T-cell (primary cell): ENCODE measurements around the gene ANKRA2. TPM values are rescaled to one million over a fixed set of nuclear protein-coding genes. Genes with fewer than 3 reads are reported as not detected.
"Not testable (repeated sequence)": the region's sequence is repeated elsewhere in the genome, so short reads cannot be mapped to it uniquely, and the experiment has no call there.

Source experiments
- ATAC-seq, 4 experiments: fragments of 200-7000 bp in 3 of 4; fragments of 150-1000 bp in 1 of 4; cut with Tn5 transposase; replicated peaks in 1 of 4; 1 replicate in 3 of 4; 2 replicates in 1 of 4; pipeline ENCODE4 v1.10.0; 2021; ENCODE audit warnings: moderate library complexity in 3 of 4, mild to moderate bottlenecking in 2 of 4, moderate number of reproducible peaks in 1 of 4
- CTCF ChIA-PET, 2 donors: fragments of 300-600 bp; sonication (Branson Sonifier 250); formaldehyde crosslinking; loops; one replicate each; lab custom pipeline; 2022; ENCODE audit warnings: antibody characterized with exemption in 2 of 2; lab: Charles Lee
- POLR2A ChIA-PET, 2 donors: fragments of 300-600 bp; sonication (Branson Sonifier 250); formaldehyde crosslinking; loops; one replicate each; lab custom pipeline; 2022; ENCODE audit warnings: antibody characterized with exemption in 2 of 2; lab: Charles Lee
- DNase-seq, 35 experiments: peaks; one replicate each; pipeline versions ENCODE4 v3.0.0 to v3.0.0-alpha.2; 2013 to 2023
- H3K27ac ChIP-seq: one replicate; pipeline ENCODE4 v1.5.1; 2013; ENCODE audit warnings: low read length
- H3K27me3 ChIP-seq, 2 experiments: replicated peaks in 1 of 2; 1 replicate in 1 of 2; 2 replicates in 1 of 2; pipeline versions ENCODE4 v1.6.1 to v1.7.0; 2013; ENCODE audit warnings: low read length in 1 of 2, mixed read lengths in 1 of 2; ENCODE audit not compliant: control insufficient read depth in 2 of 2, insufficient read depth in 2 of 2; ENCODE audit errors: extremely low read depth in 1 of 2
- H3K36me3 ChIP-seq, 2 donors: 1 replicate in 1 of 2; 2 replicates in 1 of 2; pipeline versions ENCODE4 v1.6.1 to v1.7.0; 2013; ENCODE audit warnings: low read length in 1 of 2; ENCODE audit not compliant: control insufficient read depth in 2 of 2, insufficient read depth in 1 of 2; ENCODE audit errors: extremely low read depth in 1 of 2
- H3K4me1 ChIP-seq, 2 experiments: 1 replicate in 1 of 2; 2 replicates in 1 of 2; pipeline versions ENCODE4 v1.6.1 to v1.7.0; 2013; ENCODE audit warnings: low read length in 2 of 2, mixed read lengths in 1 of 2; ENCODE audit not compliant: insufficient read depth in 2 of 2, control insufficient read depth in 1 of 2; ENCODE audit errors: extremely low read depth in 1 of 2
- H3K4me3 ChIP-seq, 2 donors: 1 replicate in 1 of 2; 2 replicates in 1 of 2; pipeline versions ENCODE4 v1.5.1 to v1.7.0; 2013; ENCODE audit warnings: mild to moderate bottlenecking in 2 of 2, low read length in 1 of 2, moderate library complexity in 1 of 2; ENCODE audit not compliant: control insufficient read depth in 1 of 2; ENCODE audit errors: extremely low read depth in 1 of 2
- H3K9me3 ChIP-seq: 2 replicates; pipeline ENCODE4 v1.7.0; 2013
- H3K27ac Mint-ChIP-seq, 2 donors: one replicate each; pipeline ENCODE4 v1.8.0; 2020 to 2021; ENCODE audit warnings: mild to moderate bottlenecking in 2 of 2, mixed read lengths in 2 of 2
- H3K27me3 Mint-ChIP-seq, 2 donors: one replicate each; pipeline ENCODE4 v1.8.0; 2021 to 2022; ENCODE audit warnings: mixed read lengths in 2 of 2
- H3K36me3 Mint-ChIP-seq: one replicate; pipeline ENCODE4 v1.8.0; 2021; ENCODE audit warnings: mixed read lengths
- H3K4me1 Mint-ChIP-seq, 3 donors: one replicate each; pipeline ENCODE4 v1.8.0; 2020 to 2022; ENCODE audit warnings: mixed read lengths in 3 of 3, mild to moderate bottlenecking in 1 of 3
- H3K4me3 Mint-ChIP-seq, 3 donors: one replicate each; pipeline ENCODE4 v1.8.0; 2020 to 2022; ENCODE audit warnings: mild to moderate bottlenecking in 3 of 3, mixed read lengths in 3 of 3, moderate library complexity in 3 of 3
- H3K9me3 Mint-ChIP-seq, 3 donors: one replicate each; pipeline ENCODE4 v1.8.0; 2020 to 2022; ENCODE audit warnings: mixed read lengths in 3 of 3
- WGBS: methylation state at CpG from one replicate; pipeline ENCODE4 v1.1.5; 2013; ENCODE audit warnings: missing lambda C conversion rate; ENCODE audit not compliant: insufficient coverage; 5-methylcytosine and 5-hydroxymethylcytosine counted together
- total RNA-seq, 35 experiments: library from RNA in 6 of 35; stranded (reverse) in 6 of 35; fragments of 120-200 nt in 1 of 35; gene quantifications; one replicate each; pipeline versions ENCODE4 v1.2.1 to v1.2.4 and lab custom pipeline; 2013 to 2026

Gene ANKRA2
- total RNA-seq, 5 donors from 2014 or later (not counting 1 experiment from before 2014, with no cell fraction given) = 37.8 to 42.8 (median 39.7) TPM

DNA sequence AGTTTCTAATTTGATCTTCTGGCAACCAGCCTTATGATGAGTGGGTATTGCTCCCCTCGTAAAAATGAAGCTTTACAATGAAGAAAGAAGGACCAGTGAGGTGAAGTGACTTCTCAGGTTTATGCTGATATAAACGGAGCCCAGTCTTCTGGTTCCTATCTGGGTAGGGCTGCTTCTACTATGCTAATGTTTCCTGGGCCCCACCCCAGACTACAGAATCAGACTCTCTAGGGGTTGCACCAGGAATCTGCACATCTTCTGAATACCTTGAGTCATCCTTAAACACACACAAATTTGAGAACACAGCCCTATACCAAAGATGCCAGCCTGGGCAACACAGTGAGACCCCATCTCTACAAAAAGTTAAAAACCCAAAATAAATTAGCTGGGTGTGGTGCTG is 51.0 kb downstream of the ANKRA2 start:
- ATAC-seq (no peak), DNase-seq (no peak)
- 100% methylated on average over 2 of the region's 2 CpGs for WGBS
- peaks cover 2 to 4% (median 2%) of the 10 kb centered on the region in 3 donors for H3K4me1 Mint-ChIP-seq
- no peaks in the 10 kb centered on the region for H3K9me3 ChIP-seq
- H3K4me1 ChIP-seq = peaks cover 0 to 3% of the 10 kb centered on the region in 2 experiments
- POLR2A ChIA-PET = no interaction called here
- peaks cover 3% of the 10 kb centered on the region for H3K36me3 Mint-ChIP-seq
- H3K27ac ChIP-seq = no peak overlapping the region
- H3K4me3 ChIP-seq = no peak overlapping the region
- no peaks in the 10 kb centered on the region for H3K27me3 ChIP-seq
- no peak overlapping the region for H3K4me3 Mint-ChIP-seq
- CTCF ChIA-PET = no interaction called here
- no peak overlapping the region for H3K27ac Mint-ChIP-seq
- H3K27me3 Mint-ChIP-seq = no peaks in the 10 kb centered on the region
- no peaks in the 10 kb centered on the region for H3K36me3 ChIP-seq
- no peaks in the 10 kb centered on the region for H3K9me3 Mint-ChIP-seq

DNA sequence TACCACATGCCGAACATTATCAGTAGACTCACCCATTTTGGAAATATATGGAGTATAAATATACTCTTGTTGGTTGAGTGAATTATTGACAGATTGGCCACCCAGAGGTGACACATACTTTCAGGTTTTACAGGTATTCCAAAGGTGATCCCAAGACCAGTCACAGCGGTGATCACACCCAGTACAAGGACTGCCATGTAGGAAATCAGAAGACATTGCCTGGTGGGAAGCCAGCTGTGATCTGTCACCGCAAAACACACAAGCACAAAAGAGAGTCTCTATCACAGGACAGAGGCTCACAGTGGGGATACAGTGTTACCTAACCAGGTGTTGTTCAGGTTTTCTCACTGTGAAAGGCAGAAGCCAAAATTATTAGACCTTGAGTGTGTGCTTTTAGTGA is 51.4 kb downstream of the ANKRA2 start:
- H3K36me3 Mint-ChIP-seq = peaks cover 6% of the 10 kb centered on the region
- CTCF ChIA-PET = interaction anchor here in 1 of 2 donors (0.6 kb wide), 1 partner anchor 19 kb away, joined by 5 read pairs; no protein-coding TSS in a partner anchor
- H3K4me3 ChIP-seq = no peak overlapping the region

DNA sequence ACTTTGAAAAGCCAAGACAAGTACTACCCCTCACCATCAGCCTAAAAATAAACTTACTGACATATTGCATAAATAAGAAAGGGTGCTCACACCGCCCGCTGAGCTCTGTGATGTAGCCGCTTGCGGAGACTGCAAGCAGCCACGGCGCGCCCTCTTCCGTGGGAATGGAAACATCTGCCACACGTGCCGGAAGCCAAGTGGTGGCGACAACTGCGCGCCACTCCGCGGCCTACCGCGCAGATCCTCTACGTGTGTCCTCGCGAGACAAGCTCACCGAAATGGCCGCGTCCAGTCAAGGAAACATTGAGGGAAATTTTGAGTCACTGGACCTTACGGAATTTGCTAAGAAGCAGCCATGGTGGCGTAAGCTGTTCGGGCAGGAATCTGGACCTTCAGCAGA is 56.9 kb downstream of the ANKRA2 start:
- H3K27ac ChIP-seq, H3K9me3 ChIP-seq, H3K27me3 ChIP-seq, H3K27me3 Mint-ChIP-seq, DNase-seq, H3K4me3 ChIP-seq, H3K4me3 Mint-ChIP-seq, H3K4me1 Mint-ChIP-seq, H3K27ac Mint-ChIP-seq, POLR2A ChIA-PET, H3K4me1 ChIP-seq, H3K9me3 Mint-ChIP-seq: not testable (repeated sequence)
- WGBS = 98% methylated on average over 20 of the region's 26 CpGs
- peaks cover 32% of the 10 kb centered on the region for H3K36me3 Mint-ChIP-seq
- peak; percentile 60 to 87 (median 71) for ATAC-seq
- CTCF ChIA-PET = interaction anchor here in 1 of 2 donors (1.1 kb wide), 1 partner anchor 10 kb away, joined by 3 read pairs; no protein-coding TSS in a partner anchor
- peaks cover 5 to 29% of the 10 kb centered on the region in 2 donors for H3K36me3 ChIP-seq

More for the DNA sequence above, 51.4 kb downstream of the ANKRA2 start:
- WGBS = 100% methylated on average over 1 of the region's 3 CpGs
- H3K36me3 ChIP-seq = no peaks in the 10 kb centered on the region
- ATAC-seq = no peak
- no peak overlapping the region for H3K4me3 Mint-ChIP-seq
- H3K27ac ChIP-seq = no peak overlapping the region
- H3K4me1 Mint-ChIP-seq = no peaks in the 10 kb centered on the region
- no peak for DNase-seq
- H3K9me3 Mint-ChIP-seq = no peaks in the 10 kb centered on the region
- H3K9me3 ChIP-seq = no peaks in the 10 kb centered on the region
- no peaks in the 10 kb centered on the region for H3K27me3 ChIP-seq
- POLR2A ChIA-PET = no interaction called here
- no peaks in the 10 kb centered on the region for H3K4me1 ChIP-seq
- H3K27me3 Mint-ChIP-seq = no peaks in the 10 kb centered on the region
- no peak overlapping the region for H3K27ac Mint-ChIP-seq

DNA sequence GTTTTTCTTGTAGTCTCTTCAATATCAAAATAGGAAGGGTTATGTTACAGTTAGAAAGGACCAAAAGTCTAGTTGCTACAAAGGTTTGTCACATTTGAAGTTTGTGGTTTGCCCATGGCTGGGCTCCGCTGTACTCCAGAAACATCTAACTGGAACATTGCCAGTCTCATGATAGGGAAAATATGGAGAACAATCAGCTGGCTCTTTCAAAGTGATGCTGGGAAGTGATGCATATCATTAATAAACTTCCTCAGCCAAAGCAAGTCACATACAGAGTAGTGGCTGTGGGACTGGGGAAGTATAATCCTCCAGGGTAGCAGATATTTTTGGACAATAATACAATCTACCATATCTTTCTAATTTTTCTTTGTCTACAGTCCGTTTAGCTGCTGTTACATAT is 58.4 kb downstream of the ANKRA2 start:
- Histone ChIP-seq H3K4me3 (no peak overlapping the region), H3K36me3 (peaks cover 5 to 43% of the 10 kb centered on the region in 2 donors), H3K27me3 (no peaks in the 10 kb centered on the region), H3K4me1 (no peaks in the 10 kb centered on the region), H3K27ac (no peak overlapping the region), H3K9me3 (no peaks in the 10 kb centered on the region)
- peaks cover 45% of the 10 kb centered on the region for H3K36me3 Mint-ChIP-seq
- no peaks in the 10 kb centered on the region for H3K27me3 Mint-ChIP-seq
- H3K27ac Mint-ChIP-seq = no peak overlapping the region
- ATAC-seq (no peak), DNase-seq (no peak)
- H3K4me3 Mint-ChIP-seq = no peak overlapping the region
- H3K9me3 Mint-ChIP-seq = no peaks in the 10 kb centered on the region
- POLR2A ChIA-PET = interaction anchor here in 1 of 2 donors (0.6 kb wide), 1 partner anchor 823 kb away, joined by 4 read pairs; no protein-coding TSS in a partner anchor
- H3K4me1 Mint-ChIP-seq = peaks cover 4 to 9% (median 9%) of the 10 kb centered on the region in 3 donors
- no CpG with 5 or more reads among the region's 2 CpGs for WGBS
- CTCF ChIA-PET = interaction anchor here in 1 of 2 donors (0.6 kb wide), 1 partner anchor 9 kb away, joined by 3 read pairs; no protein-coding TSS in a partner anchor

DNA sequence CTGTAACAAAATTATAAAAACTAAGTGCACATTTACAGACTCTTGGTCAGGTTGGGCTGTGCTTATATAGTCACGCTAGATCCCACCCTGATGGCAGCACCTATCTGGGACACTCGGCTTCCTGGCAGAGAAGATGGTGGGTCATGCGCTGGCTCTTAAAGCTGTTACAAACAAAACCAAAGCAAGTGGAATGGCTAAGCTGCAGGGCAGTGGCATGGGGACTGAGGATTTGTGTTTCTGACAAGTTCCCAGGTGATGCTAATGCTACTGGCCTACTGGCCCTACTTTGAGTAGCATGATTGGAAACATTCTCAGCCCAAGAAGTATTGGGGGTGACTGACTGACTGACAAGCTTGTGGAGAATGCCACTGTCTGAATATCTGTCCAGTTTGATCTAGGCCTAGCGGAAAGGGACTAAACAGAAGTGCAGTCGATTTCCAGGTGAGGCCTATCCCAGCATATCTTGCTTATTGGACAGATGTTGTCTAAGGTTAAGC is 58.9 kb downstream of the ANKRA2 start:
- no peaks in the 10 kb centered on the region for H3K9me3 ChIP-seq
- H3K27me3 ChIP-seq = no peaks in the 10 kb centered on the region
- peaks cover 5 to 44% of the 10 kb centered on the region in 2 donors for H3K36me3 ChIP-seq
- 100% methylated on average over 3 of the region's 5 CpGs for WGBS
- Mint-ChIP-seq H3K27me3 (no peaks in the 10 kb centered on the region), H3K4me3 (no peak overlapping the region), H3K4me1 (peaks cover 6 to 10% (median 10%) of the 10 kb centered on the region in 3 donors), H3K9me3 (no peaks in the 10 kb centered on the region), H3K36me3 (peaks cover 45% of the 10 kb centered on the region), H3K27ac (no peak overlapping the region)
- ATAC-seq (no peak), DNase-seq (no peak)
- no peaks in the 10 kb centered on the region for H3K4me1 ChIP-seq
- no peak overlapping the region for H3K27ac ChIP-seq
- CTCF ChIA-PET = interaction anchor here in 1 of 2 donors (0.6 kb wide), 1 partner anchor 9 kb away, joined by 3 read pairs; no protein-coding TSS in a partner anchor
- no peak overlapping the region for H3K4me3 ChIP-seq
- POLR2A ChIA-PET = no interaction called here

Other genes starting within 250 kb of the ANKRA2 start
- gene FOXD1, start 116.9 kb downstream of the ANKRA2 start, total RNA-seq = under 1 TPM in 3 of 5 donors, not detected in 2; 0.20 to 0.68 (median 0.39) TPM
- gene BTF3, start 67.2 kb downstream of the ANKRA2 start, total RNA-seq = 100 to 1,000 TPM; 585 to 688 (median 639) TPM
- gene UTP15, start 104 bp upstream of the ANKRA2 start, total RNA-seq = 10 to 100 TPM; 21.6 to 40.6 (median 24.5) TPM
- under 1 TPM; 0.05 to 0.73 (median 0.36) TPM for gene ARHGEF28, start 60.6 kb upstream of the ANKRA2 start, total RNA-seq